Measurements from ENCODE around the gene NET1.
"Not testable (repeated sequence)": the region's sequence is repeated elsewhere in the genome, so short reads cannot be mapped to it uniquely, and the experiment has no call there.

Gene NET1

GRCh38 chr10:5396556-5397300 lies 15.6 kb upstream of the NET1 start:
- DNase-seq (ENCODE audit: low spot score) = no peak

GRCh38 chr10:5399332-5399731 lies 13.0 kb upstream of the NET1 start:
- no peak for DNase-seq (ENCODE audit: low spot score)

- DNase-seq (ENCODE audit: low spot score) = no peak
Observed at GRCh38 chr10:5400468-5401240, 11.7 kb upstream of the NET1 start.

- DNase-seq (ENCODE audit: low spot score) = no peak
Observed at GRCh38 chr10:5402798-5403197, 9.6 kb upstream of the NET1 start.

- no peak for DNase-seq (ENCODE audit: low spot score)
Observed at GRCh38 chr10:5404208-5405041, 7.9 kb upstream of the NET1 start, which contains the start of gene TUBAL3. Gene TUBAL3 (minus strand): TSS chr10:5404828. CDS start chr10:5404792, 36 bp downstream.

- DNase-seq (ENCODE audit: low spot score) = no peak
Observed at GRCh38 chr10:5406918-5407317, 5.4 kb upstream of the NET1 start.

GRCh38 chr10:5410787-5411186 lies 1.6 kb upstream of the NET1 start:
- DNase-seq (ENCODE audit: low spot score) = not testable (repeated sequence)

- no peak for DNase-seq (ENCODE audit: low spot score)
Observed at GRCh38 chr10:5411941-5412276, 448 bp upstream of the NET1 start.

GRCh38 chr10:5413012-5413938 lies 918 bp downstream of the NET1 start:
- DNase-seq (ENCODE audit: low spot score) = peak; percentile 45

GRCh38 chr10:5416981-5417380 lies 4.6 kb downstream of the NET1 start:
- DNase-seq (ENCODE audit: low spot score) = no peak

- DNase-seq (ENCODE audit: low spot score) = no peak
Observed at GRCh38 chr10:5418584-5418983, 6.2 kb downstream of the NET1 start.

- DNase-seq (ENCODE audit: low spot score) = no peak
Observed at GRCh38 chr10:5419466-5420094, 7.2 kb downstream of the NET1 start.

GRCh38 chr10:5423771-5424170 lies 11.4 kb downstream of the NET1 start:
- DNase-seq (ENCODE audit: low spot score) = no peak

GRCh38 chr10:5424751-5425150 lies 12.4 kb downstream of the NET1 start:
- no peak for DNase-seq (ENCODE audit: low spot score)

GRCh38 chr10:5428133-5428532 lies 15.8 kb downstream of the NET1 start:
- DNase-seq (ENCODE audit: low spot score) = no peak

- DNase-seq (ENCODE audit: low spot score) = no peak
Observed at GRCh38 chr10:5433182-5433581, 20.8 kb downstream of the NET1 start.

GRCh38 chr10:5434017-5434753 lies 21.8 kb downstream of the NET1 start:
- DNase-seq (ENCODE audit: low spot score) = peak; percentile 33

GRCh38 chr10:5435328-5435727 lies 23.0 kb downstream of the NET1 start:
- DNase-seq (ENCODE audit: low spot score) = no peak

- no peak for DNase-seq (ENCODE audit: low spot score)
Observed at GRCh38 chr10:5440206-5440605, 27.8 kb downstream of the NET1 start.

GRCh38 chr10:5441106-5441505 lies 28.7 kb downstream of the NET1 start:
- no peak for DNase-seq (ENCODE audit: low spot score)

Measured in iPS-NIHi11 (cell line).